Memory B cell (primary cell): ENCODE measurements around the gene SCCPDH.

Source experiments
- ATAC-seq: fragments of 150-1000 bp; cut with Tn5 transposase; 2 replicates; pipeline ENCODE4 v1.10.0; 2021; ENCODE audit warnings: low read depth, mild to moderate bottlenecking, moderate library complexity
- DNase-seq, 2 donors: peaks; one replicate each; pipeline ENCODE4 v3.0.0; 2022; ENCODE audit warnings: low spot score in 2 of 2
- H3K27ac Mint-ChIP-seq: one replicate; pipeline ENCODE4 v1.8.0; 2022; ENCODE audit warnings: mild to moderate bottlenecking, moderate library complexity, mixed read lengths
- H3K27me3 Mint-ChIP-seq: one replicate; pipeline ENCODE4 v1.8.0; 2022; ENCODE audit warnings: mixed read lengths
- H3K36me3 Mint-ChIP-seq: one replicate; pipeline ENCODE4 v1.8.0; 2022; ENCODE audit warnings: mild to moderate bottlenecking, mixed read lengths
- H3K4me1 Mint-ChIP-seq: one replicate; pipeline ENCODE4 v1.8.0; 2022; ENCODE audit warnings: mixed read lengths
- H3K4me3 Mint-ChIP-seq: one replicate; pipeline ENCODE4 v1.8.0; 2022; ENCODE audit warnings: mild to moderate bottlenecking, moderate library complexity, mixed read lengths
- H3K9me3 Mint-ChIP-seq: one replicate; pipeline ENCODE4 v1.8.0; 2022; ENCODE audit warnings: mixed read lengths

The SCCPDH gene

GRCh38 chr1:246724016-246724730, at the start of gene SCCPDH:
SCCPDH (plus strand) TSS chr1:246724409; CDS start chr1:246724423, 14 bp downstream.
- Mint-ChIP-seq H3K36me3 (peaks cover 15% of the 10 kb centered on the region), H3K27me3 (no peaks in the 10 kb centered on the region), H3K27ac (peak within 1 kb of the TSS; percentile 56), H3K9me3 (peaks cover 13% of the 10 kb centered on the region), H3K4me1 (peaks cover 7% of the 10 kb centered on the region), H3K4me3 (peak within 1 kb of the TSS; percentile 83)
- peak; percentile 92 for ATAC-seq
- DNase-seq: peak; percentile 29 to 60

- no peaks in the 10 kb centered on the region for H3K9me3 Mint-ChIP-seq
- ATAC-seq (no peak), DNase-seq (no peak)
- no peaks in the 10 kb centered on the region for H3K27me3 Mint-ChIP-seq
- H3K4me1 Mint-ChIP-seq: peaks cover 10% of the 10 kb centered on the region
- H3K4me3 Mint-ChIP-seq: no peak overlapping the region
- peaks cover 2% of the 10 kb centered on the region for H3K36me3 Mint-ChIP-seq
- H3K27ac Mint-ChIP-seq: no peak overlapping the region
These were observed 46.4 kb upstream of the SCCPDH start for GRCh38 chr1:246677842-246678241.

GRCh38 chr1:246678816-246679793, 45.1 kb upstream of the SCCPDH start:
- Mint-ChIP-seq H3K4me3 (no peak overlapping the region), H3K27ac (no peak overlapping the region), H3K27me3 (no peaks in the 10 kb centered on the region), H3K36me3 (peaks cover 2% of the 10 kb centered on the region), H3K9me3 (no peaks in the 10 kb centered on the region), H3K4me1 (peaks cover 7% of the 10 kb centered on the region)
- ATAC-seq (no peak), DNase-seq (no peak)

GRCh38 chr1:246679794-246680177, 44.4 kb upstream of the SCCPDH start:
- H3K4me3 Mint-ChIP-seq: no peak overlapping the region
- no peak overlapping the region for H3K27ac Mint-ChIP-seq
- ATAC-seq: no peak
- DNase-seq: no peak
- H3K9me3 Mint-ChIP-seq: no peaks in the 10 kb centered on the region
- H3K4me1 Mint-ChIP-seq: peaks cover 7% of the 10 kb centered on the region
- H3K27me3 Mint-ChIP-seq: no peaks in the 10 kb centered on the region
- peaks cover 2% of the 10 kb centered on the region for H3K36me3 Mint-ChIP-seq

- H3K4me1 Mint-ChIP-seq: peaks cover 7% of the 10 kb centered on the region
- H3K4me3 Mint-ChIP-seq: no peak overlapping the region
- no peaks in the 10 kb centered on the region for H3K9me3 Mint-ChIP-seq
- H3K36me3 Mint-ChIP-seq: peaks cover 2% of the 10 kb centered on the region
- H3K27ac Mint-ChIP-seq: no peak overlapping the region
- DNase-seq (no peak), ATAC-seq (no peak)
- no peaks in the 10 kb centered on the region for H3K27me3 Mint-ChIP-seq
These were observed 44.0 kb upstream of the SCCPDH start for GRCh38 chr1:246680190-246680589.

- Mint-ChIP-seq H3K27ac (peak overlapping the region; percentile 24), H3K4me1 (peaks cover 7% of the 10 kb centered on the region), H3K36me3 (peaks cover 2% of the 10 kb centered on the region), H3K9me3 (no peaks in the 10 kb centered on the region), H3K4me3 (no peak overlapping the region), H3K27me3 (no peaks in the 10 kb centered on the region)
- no peak for ATAC-seq
- DNase-seq: no peak
These were observed 43.5 kb upstream of the SCCPDH start for GRCh38 chr1:246680696-246681130.

GRCh38 chr1:246681900-246682895, 42.0 kb upstream of the SCCPDH start:
- no peak for DNase-seq
- no peaks in the 10 kb centered on the region for H3K9me3 Mint-ChIP-seq
- peak; percentile 65 for ATAC-seq
- no peak overlapping the region for H3K4me3 Mint-ChIP-seq
- H3K27ac Mint-ChIP-seq: no peak overlapping the region
- H3K36me3 Mint-ChIP-seq: peaks cover 2% of the 10 kb centered on the region
- no peaks in the 10 kb centered on the region for H3K27me3 Mint-ChIP-seq
- H3K4me1 Mint-ChIP-seq: peaks cover 7% of the 10 kb centered on the region

- Mint-ChIP-seq H3K4me1 (peaks cover 7% of the 10 kb centered on the region), H3K27ac (no peak overlapping the region), H3K27me3 (no peaks in the 10 kb centered on the region)
These were observed 40.7 kb upstream of the SCCPDH start for GRCh38 chr1:246683521-246683920.

GRCh38 chr1:246687002-246687401, 37.2 kb upstream of the SCCPDH start:
- Mint-ChIP-seq H3K27me3 (no peaks in the 10 kb centered on the region), H3K27ac (no peak overlapping the region), H3K4me3 (no peak overlapping the region), H3K9me3 (no peaks in the 10 kb centered on the region), H3K36me3 (peaks cover 2% of the 10 kb centered on the region), H3K4me1 (peaks cover 3% of the 10 kb centered on the region)
- no peak for DNase-seq
- no peak for ATAC-seq

More at GRCh38 chr1:246683521-246683920, 40.7 kb upstream of the SCCPDH start:
- no peak for DNase-seq
- H3K36me3 Mint-ChIP-seq: peaks cover 2% of the 10 kb centered on the region
- no peak for ATAC-seq
- H3K4me3 Mint-ChIP-seq: no peak overlapping the region
- H3K9me3 Mint-ChIP-seq: no peaks in the 10 kb centered on the region

- DNase-seq: peak; percentile 32 to 41
- no peaks in the 10 kb centered on the region for H3K27me3 Mint-ChIP-seq
- ATAC-seq: peak; percentile 88
- no peak overlapping the region for H3K27ac Mint-ChIP-seq
- H3K9me3 Mint-ChIP-seq: peaks cover 2% of the 10 kb centered on the region
- H3K4me1 Mint-ChIP-seq: peaks cover 3% of the 10 kb centered on the region
- H3K4me3 Mint-ChIP-seq: no peak overlapping the region
- no peaks in the 10 kb centered on the region for H3K36me3 Mint-ChIP-seq
These were observed 34.7 kb upstream of the SCCPDH start for GRCh38 chr1:246689409-246690008.

GRCh38 chr1:246690100-246690499, 34.1 kb upstream of the SCCPDH start:
- no peak overlapping the region for H3K27ac Mint-ChIP-seq
- H3K27me3 Mint-ChIP-seq: no peaks in the 10 kb centered on the region
- H3K4me3 Mint-ChIP-seq: no peak overlapping the region
- peaks cover 3% of the 10 kb centered on the region for H3K4me1 Mint-ChIP-seq
- H3K36me3 Mint-ChIP-seq: no peaks in the 10 kb centered on the region
- ATAC-seq (no peak), DNase-seq (no peak)
- H3K9me3 Mint-ChIP-seq: peaks cover 3% of the 10 kb centered on the region

GRCh38 chr1:246691622-246692495, 32.4 kb upstream of the SCCPDH start:
- H3K4me1 Mint-ChIP-seq: peaks cover 6% of the 10 kb centered on the region
- no peak overlapping the region for H3K27ac Mint-ChIP-seq
- H3K4me3 Mint-ChIP-seq: no peak overlapping the region
- DNase-seq (no peak), ATAC-seq (no peak)
- H3K9me3 Mint-ChIP-seq: peaks cover 3% of the 10 kb centered on the region
- H3K36me3 Mint-ChIP-seq: no peaks in the 10 kb centered on the region
- no peaks in the 10 kb centered on the region for H3K27me3 Mint-ChIP-seq
